Measurements from ENCODE around the gene CACNG5.

Gene CACNG5

DNA sequence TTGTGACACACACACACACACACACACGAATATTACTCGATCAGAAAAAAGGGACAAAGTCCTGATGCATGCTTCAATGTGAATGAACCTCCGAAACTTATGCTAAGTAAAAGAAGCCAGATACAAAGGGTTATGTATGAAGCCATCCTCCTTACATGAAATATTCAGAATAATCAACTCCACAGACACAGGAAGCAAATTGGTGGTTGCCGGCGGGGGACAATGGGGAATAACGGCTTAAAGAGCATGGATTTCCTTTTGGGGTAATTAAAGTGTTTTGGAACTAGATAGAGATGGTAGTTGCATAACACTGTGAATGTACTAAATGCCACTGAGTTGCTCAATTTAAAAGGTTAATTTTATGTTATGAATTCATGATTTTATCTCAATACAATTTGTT lies 8.1 kb upstream of the CACNG5 start:
- TF ChIP-seq GABPA (IDR thresholded peaks at IDR 0.05; ENCODE audit: low read depth) (no peak), SPI1 (IDR thresholded peaks at IDR 0.05; ENCODE audit: borderline replicate concordance, low read depth) (no peak), REST (IDR thresholded peaks at IDR 0.05; ENCODE audit: insufficient replicate concordance, low read depth) (no peak), POLR2AphosphoS5 (IDR thresholded peaks at IDR 0.05; ENCODE audit: low read depth) (no peak)
- TF ChIP-seq, protein P1, sequence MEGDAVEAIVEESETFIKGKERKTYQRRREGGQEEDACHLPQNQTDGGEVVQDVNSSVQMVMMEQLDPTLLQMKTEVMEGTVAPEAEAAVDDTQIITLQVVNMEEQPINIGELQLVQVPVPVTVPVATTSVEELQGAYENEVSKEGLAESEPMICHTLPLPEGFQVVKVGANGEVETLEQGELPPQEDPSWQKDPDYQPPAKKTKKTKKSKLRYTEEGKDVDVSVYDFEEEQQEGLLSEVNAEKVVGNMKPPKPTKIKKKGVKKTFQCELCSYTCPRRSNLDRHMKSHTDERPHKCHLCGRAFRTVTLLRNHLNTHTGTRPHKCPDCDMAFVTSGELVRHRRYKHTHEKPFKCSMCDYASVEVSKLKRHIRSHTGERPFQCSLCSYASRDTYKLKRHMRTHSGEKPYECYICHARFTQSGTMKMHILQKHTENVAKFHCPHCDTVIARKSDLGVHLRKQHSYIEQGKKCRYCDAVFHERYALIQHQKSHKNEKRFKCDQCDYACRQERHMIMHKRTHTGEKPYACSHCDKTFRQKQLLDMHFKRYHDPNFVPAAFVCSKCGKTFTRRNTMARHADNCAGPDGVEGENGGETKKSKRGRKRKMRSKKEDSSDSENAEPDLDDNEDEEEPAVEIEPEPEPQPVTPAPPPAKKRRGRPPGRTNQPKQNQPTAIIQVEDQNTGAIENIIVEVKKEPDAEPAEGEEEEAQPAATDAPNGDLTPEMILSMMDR (IDR thresholded peaks at IDR 0.05; ENCODE audit: insufficient read depth, low read length), result no peak
- no peak overlapping the region for H3K4me3 ChIP-seq (replicated peaks; ENCODE audit: insufficient read depth, low read length)
- no peak overlapping the region for H3K27ac ChIP-seq (replicated peaks)
- no peak for DNase-seq (ENCODE audit: low read depth in 1 of 2, low spot score in 1 of 2)
- peaks cover 7% of the 10 kb centered on the region for H3K27me3 ChIP-seq (ENCODE audit: insufficient read depth, poor library complexity, severe bottlenecking)

DNA sequence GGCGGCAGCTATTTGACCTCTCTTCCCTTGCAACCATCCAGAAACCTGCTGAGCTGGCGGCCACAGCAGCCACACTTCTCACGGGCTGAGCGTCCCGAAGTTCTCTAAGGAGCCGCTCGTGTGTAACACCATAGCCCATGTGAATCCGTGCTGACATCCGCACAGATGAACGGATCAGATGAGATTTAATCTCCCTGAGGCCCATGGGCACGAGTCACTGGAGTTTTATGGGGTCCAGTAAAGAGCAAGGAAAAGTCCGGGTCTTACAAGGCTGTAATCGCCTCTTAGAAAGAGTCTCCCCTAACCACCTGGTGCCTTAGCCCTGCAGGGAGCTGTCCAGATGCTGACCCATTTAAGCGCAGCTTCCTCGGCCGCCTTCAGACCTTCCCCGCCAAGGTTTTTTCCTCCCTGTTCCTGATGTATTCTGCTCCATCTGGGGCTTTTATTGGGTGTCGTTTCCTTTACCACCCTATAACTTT lies 5.5 kb upstream of the CACNG5 start:
- H3K27me3 ChIP-seq (ENCODE audit: insufficient read depth, poor library complexity, severe bottlenecking), result peaks cover 7% of the 10 kb centered on the region
- TF ChIP-seq, protein P1 (IDR thresholded peaks at IDR 0.05; ENCODE audit: insufficient read depth, low read length), result no peak
- peak; percentile 95 for TF ChIP-seq REST (IDR thresholded peaks at IDR 0.05; ENCODE audit: insufficient replicate concordance, low read depth)
- H3K27ac ChIP-seq (replicated peaks), result no peak overlapping the region
- H3K4me3 ChIP-seq (replicated peaks; ENCODE audit: insufficient read depth, low read length), result no peak overlapping the region
- peak in 1 of 2 experiments; percentile 7 for DNase-seq (ENCODE audit: low read depth in 1 of 2, low spot score in 1 of 2)

DNA sequence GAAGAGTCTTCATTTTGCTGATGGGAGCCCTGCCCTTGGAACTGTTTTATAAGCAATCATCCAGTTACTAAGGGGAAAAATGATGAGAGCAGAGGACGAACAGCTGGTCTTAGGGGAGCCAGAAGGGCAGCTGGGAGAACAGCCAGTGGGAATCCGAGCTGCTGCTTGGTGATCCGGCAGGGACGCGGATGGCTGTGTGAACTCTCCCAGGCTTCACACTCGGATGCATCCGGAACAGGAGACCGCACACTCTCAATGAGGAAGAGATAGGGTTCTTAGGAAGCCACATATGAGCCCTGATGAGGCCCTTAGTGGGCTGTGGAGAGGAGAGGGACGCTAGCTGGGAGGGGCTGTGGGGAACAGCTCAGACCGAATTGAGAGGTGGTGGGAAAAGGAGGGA lies 5.0 kb upstream of the CACNG5 start:
- Histone ChIP-seq H3K27ac (replicated peaks) (no peak overlapping the region), H3K27me3 (ENCODE audit: insufficient read depth, poor library complexity, severe bottlenecking) (peaks cover 9% of the 10 kb centered on the region), H3K4me3 (replicated peaks; ENCODE audit: insufficient read depth, low read length) (no peak overlapping the region)
- TF ChIP-seq, protein P1 (IDR thresholded peaks at IDR 0.05; ENCODE audit: insufficient read depth, low read length), result no peak
- TF ChIP-seq GABPA (IDR thresholded peaks at IDR 0.05; ENCODE audit: low read depth), result no peak
- TF ChIP-seq POLR2AphosphoS5 (IDR thresholded peaks at IDR 0.05; ENCODE audit: low read depth), result no peak
- DNase-seq (ENCODE audit: low read depth in 1 of 2, low spot score in 1 of 2), result no peak

DNA sequence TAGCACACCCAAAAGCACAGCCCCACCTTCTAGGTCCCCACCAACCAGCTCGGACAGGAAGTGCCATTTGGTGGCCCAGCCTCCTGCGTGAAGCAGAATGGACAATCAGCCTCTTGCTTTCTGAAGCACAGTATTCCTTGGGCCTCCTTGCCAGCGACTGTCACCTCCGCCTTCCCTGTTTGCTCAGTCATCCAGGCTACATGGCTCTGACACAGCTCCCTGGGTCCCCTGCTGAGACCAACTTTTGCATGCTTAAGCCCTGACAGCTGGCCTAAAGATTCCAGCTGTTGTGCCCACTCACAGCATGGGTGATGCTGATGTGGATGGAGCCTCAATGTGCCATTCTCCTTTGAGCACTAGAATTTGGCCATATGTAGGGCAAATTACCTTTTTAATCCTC lies 4.5 kb upstream of the CACNG5 start:
- TF ChIP-seq POLR2AphosphoS5 (IDR thresholded peaks at IDR 0.05; ENCODE audit: low read depth) (no peak), SPI1 (IDR thresholded peaks at IDR 0.05; ENCODE audit: borderline replicate concordance, low read depth) (no peak), REST (IDR thresholded peaks at IDR 0.05; ENCODE audit: insufficient replicate concordance, low read depth) (no peak), GABPA (IDR thresholded peaks at IDR 0.05; ENCODE audit: low read depth) (no peak)
- TF ChIP-seq, protein P1 (IDR thresholded peaks at IDR 0.05; ENCODE audit: insufficient read depth, low read length), result no peak
- peaks cover 12% of the 10 kb centered on the region for H3K27me3 ChIP-seq (ENCODE audit: insufficient read depth, poor library complexity, severe bottlenecking)
- H3K4me3 ChIP-seq (replicated peaks; ENCODE audit: insufficient read depth, low read length), result no peak overlapping the region
- no peak for DNase-seq (ENCODE audit: low read depth in 1 of 2, low spot score in 1 of 2)
- H3K27ac ChIP-seq (replicated peaks), result no peak overlapping the region
